ENCODE measurements around the gene SNTB2.

GRCh38 chr16:69314534-69314933 is 127.6 kb downstream of the SNTB2 start:
- TF ChIP-seq MAX (IDR thresholded peaks at IDR 0.05; ENCODE audit: low read depth) = no peak
- TF ChIP-seq PBX3 (IDR thresholded peaks at IDR 0.05) = no peak
- TF ChIP-seq CTCF (IDR thresholded peaks at IDR 0.05) = no peak
- no peak for TF ChIP-seq POLR2AphosphoS5 (IDR thresholded peaks at IDR 0.05; ENCODE audit: low read depth, low read length)
- TF ChIP-seq EP300 (IDR thresholded peaks at IDR 0.05; ENCODE audit: borderline replicate concordance in 1 of 2, low read depth in 1 of 2, low read length in 1 of 2) = no peak
- no peak for TF ChIP-seq GATA2 (CRISPR knock-in tag; IDR thresholded peaks at IDR 0.05)
- TF ChIP-seq RFX5 (IDR thresholded peaks at IDR 0.05; ENCODE audit: low read length) = no peak
- TF ChIP-seq SMC3 (IDR thresholded peaks at IDR 0.05; ENCODE audit: low read depth, low read length) = no peak
- no peak for TF ChIP-seq RXRA (IDR thresholded peaks at IDR 0.05; ENCODE audit: borderline replicate concordance, low read depth)
- TF ChIP-seq, protein P1, sequence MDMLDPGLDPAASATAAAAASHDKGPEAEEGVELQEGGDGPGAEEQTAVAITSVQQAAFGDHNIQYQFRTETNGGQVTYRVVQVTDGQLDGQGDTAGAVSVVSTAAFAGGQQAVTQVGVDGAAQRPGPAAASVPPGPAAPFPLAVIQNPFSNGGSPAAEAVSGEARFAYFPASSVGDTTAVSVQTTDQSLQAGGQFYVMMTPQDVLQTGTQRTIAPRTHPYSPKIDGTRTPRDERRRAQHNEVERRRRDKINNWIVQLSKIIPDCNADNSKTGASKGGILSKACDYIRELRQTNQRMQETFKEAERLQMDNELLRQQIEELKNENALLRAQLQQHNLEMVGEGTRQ (IDR thresholded peaks at IDR 0.05; ENCODE audit: borderline replicate concordance, low read depth, low read length) = no peak
- TF ChIP-seq GABPA (IDR thresholded peaks at IDR 0.05; ENCODE audit: low read depth) = no peak
- no peak for TF ChIP-seq YY1 (IDR thresholded peaks at IDR 0.05; ENCODE audit: low read depth)
- no peak for TF ChIP-seq JUND (IDR thresholded peaks at IDR 0.05)

Data from SK-N-SH (cell line).